ENCODE data around the gene CIZ1.

CIZ1 gene

GRCh38 chr9:128190013-128190412, 1.4 kb downstream of the CIZ1 start:
- TF ChIP-seq FOXP2 (optimal IDR thresholded peaks at IDR 0.05; ENCODE audit: borderline replicate concordance, extremely low read depth, extremely low read length, insufficient read depth) (no peak), POLR2AphosphoS5 (IDR thresholded peaks at IDR 0.05; ENCODE audit: low read depth, low read length) (no peak), TAF1 (IDR thresholded peaks at IDR 0.05; ENCODE audit: borderline replicate concordance, insufficient read depth, low read length) (no peak), SIN3A (IDR thresholded peaks at IDR 0.05; ENCODE audit: borderline replicate concordance, insufficient read depth, low read length) (no peak)
- TF ChIP-seq, protein P1, sequence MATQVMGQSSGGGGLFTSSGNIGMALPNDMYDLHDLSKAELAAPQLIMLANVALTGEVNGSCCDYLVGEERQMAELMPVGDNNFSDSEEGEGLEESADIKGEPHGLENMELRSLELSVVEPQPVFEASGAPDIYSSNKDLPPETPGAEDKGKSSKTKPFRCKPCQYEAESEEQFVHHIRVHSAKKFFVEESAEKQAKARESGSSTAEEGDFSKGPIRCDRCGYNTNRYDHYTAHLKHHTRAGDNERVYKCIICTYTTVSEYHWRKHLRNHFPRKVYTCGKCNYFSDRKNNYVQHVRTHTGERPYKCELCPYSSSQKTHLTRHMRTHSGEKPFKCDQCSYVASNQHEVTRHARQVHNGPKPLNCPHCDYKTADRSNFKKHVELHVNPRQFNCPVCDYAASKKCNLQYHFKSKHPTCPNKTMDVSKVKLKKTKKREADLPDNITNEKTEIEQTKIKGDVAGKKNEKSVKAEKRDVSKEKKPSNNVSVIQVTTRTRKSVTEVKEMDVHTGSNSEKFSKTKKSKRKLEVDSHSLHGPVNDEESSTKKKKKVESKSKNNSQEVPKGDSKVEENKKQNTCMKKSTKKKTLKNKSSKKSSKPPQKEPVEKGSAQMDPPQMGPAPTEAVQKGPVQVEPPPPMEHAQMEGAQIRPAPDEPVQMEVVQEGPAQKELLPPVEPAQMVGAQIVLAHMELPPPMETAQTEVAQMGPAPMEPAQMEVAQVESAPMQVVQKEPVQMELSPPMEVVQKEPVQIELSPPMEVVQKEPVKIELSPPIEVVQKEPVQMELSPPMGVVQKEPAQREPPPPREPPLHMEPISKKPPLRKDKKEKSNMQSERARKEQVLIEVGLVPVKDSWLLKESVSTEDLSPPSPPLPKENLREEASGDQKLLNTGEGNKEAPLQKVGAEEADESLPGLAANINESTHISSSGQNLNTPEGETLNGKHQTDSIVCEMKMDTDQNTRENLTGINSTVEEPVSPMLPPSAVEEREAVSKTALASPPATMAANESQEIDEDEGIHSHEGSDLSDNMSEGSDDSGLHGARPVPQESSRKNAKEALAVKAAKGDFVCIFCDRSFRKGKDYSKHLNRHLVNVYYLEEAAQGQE (IDR thresholded peaks at IDR 0.05; ENCODE audit: insufficient read depth in 1 of 2, low read depth in 2 of 2, low read length in 2 of 2) = no peak

DNA sequence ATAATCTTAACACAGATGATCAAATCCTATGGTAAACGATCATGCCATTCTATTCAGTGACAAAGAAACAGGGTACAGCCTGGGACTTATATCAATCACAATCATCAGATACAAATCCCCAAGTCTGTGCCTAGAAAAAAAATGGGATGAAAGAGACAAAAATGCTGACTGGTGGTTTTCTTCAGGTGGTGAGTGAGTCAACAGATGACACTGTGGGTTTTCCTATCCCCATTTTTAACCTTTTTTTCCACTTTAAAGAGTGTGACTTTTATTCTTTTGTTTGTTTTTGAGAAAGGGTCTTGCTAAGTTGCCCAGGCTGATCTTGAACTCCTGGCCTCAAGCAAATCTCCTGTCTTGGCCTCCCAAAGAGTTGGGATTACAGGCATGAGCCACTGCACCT, 3.2 kb downstream of the CIZ1 start:
- TF ChIP-seq TAF1 (IDR thresholded peaks at IDR 0.05; ENCODE audit: borderline replicate concordance, insufficient read depth, low read length) (no peak), POLR2AphosphoS5 (IDR thresholded peaks at IDR 0.05; ENCODE audit: low read depth, low read length) (no peak)

DNA sequence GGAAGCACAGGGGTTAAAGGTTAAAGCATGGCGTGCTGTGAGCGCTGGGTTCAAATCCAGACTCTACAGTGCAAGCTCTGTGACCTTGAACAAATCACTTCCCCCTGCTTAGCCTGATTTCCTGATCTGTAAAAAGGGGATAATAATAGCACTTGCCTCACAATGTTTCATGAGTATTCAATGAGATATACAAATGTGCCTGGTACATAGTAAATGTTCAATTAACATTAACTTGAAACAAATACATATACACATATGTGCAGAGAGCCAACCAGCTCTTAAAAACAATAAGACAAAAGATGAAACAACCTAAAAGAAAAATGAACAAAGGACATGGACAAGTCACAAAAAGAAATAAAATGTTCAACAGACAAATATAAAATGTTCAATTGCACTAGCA, 4.0 kb downstream of the CIZ1 start:
- no peak for TF ChIP-seq FOXP2 (optimal IDR thresholded peaks at IDR 0.05; ENCODE audit: borderline replicate concordance, extremely low read depth, extremely low read length, insufficient read depth)
- TF ChIP-seq, protein P1 (IDR thresholded peaks at IDR 0.05; ENCODE audit: insufficient read depth in 1 of 2, low read depth in 2 of 2, low read length in 2 of 2) = no peak
- TF ChIP-seq SIN3A (IDR thresholded peaks at IDR 0.05; ENCODE audit: borderline replicate concordance, insufficient read depth, low read length) = no peak

DNA sequence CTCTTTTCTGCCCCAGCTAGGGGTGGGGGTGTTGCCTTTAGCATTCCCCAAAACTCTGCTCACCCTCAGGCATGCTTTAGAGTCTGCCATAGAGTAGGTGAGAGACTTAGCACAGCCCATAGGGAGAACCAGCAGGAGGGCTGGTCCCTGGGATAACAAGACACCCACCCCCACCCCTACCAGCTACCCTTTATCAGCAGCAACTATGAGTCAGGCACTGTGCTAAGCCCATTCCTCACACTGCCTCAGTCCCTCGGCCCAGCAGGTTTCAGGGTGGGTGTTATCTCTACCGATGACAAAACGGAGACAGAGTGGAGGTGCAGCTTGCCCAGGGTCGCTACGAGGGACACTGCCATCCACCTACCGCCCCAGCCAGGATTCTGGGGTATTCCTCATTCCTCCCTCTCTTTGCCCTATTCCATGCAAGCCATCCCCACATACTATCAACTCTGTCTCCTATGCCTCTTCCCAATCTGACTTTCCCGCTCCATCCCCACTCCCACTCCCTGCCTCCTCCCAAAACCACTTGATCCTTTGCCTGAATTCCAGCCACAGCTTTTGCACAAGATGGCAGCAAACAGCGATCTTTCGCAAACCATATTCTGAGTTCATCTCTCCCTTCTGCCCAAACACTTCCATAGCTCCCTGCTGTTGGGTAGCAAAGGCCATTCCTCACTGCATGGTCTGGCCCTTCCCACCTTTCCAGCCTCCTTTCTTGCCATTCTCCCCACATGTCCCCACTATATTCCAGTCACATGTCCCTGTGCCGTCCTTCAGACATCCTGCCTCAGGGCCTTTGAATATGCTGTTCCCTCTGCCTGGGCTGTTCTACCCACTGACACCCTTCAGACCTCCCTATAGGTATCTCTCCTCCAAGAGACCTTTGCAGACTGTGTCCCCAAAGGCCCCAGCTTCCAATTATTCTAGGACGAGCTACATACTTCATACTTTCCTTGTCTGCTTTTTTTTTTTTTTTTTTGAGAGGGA, 5.1 kb downstream of the CIZ1 start:
- no peak for TF ChIP-seq TAF1 (IDR thresholded peaks at IDR 0.05; ENCODE audit: borderline replicate concordance, insufficient read depth, low read length)
- no peak for TF ChIP-seq POLR2AphosphoS5 (IDR thresholded peaks at IDR 0.05; ENCODE audit: low read depth, low read length)
- TF ChIP-seq, protein P1 (IDR thresholded peaks at IDR 0.05; ENCODE audit: insufficient read depth in 1 of 2, low read depth in 2 of 2, low read length in 2 of 2) = no peak
- TF ChIP-seq SIN3A (IDR thresholded peaks at IDR 0.05; ENCODE audit: borderline replicate concordance, insufficient read depth, low read length) = no peak
- no peak for TF ChIP-seq FOXP2 (optimal IDR thresholded peaks at IDR 0.05; ENCODE audit: borderline replicate concordance, extremely low read depth, extremely low read length, insufficient read depth)

GRCh38 chr9:128182893-128183588, 8.3 kb downstream of the CIZ1 start:
- TF ChIP-seq FOXP2 (optimal IDR thresholded peaks at IDR 0.05; ENCODE audit: borderline replicate concordance, extremely low read depth, extremely low read length, insufficient read depth) (no peak), SIN3A (IDR thresholded peaks at IDR 0.05; ENCODE audit: borderline replicate concordance, insufficient read depth, low read length) (no peak), POLR2AphosphoS5 (IDR thresholded peaks at IDR 0.05; ENCODE audit: low read depth, low read length) (no peak), TAF1 (IDR thresholded peaks at IDR 0.05; ENCODE audit: borderline replicate concordance, insufficient read depth, low read length) (no peak)
- TF ChIP-seq, protein P1 (IDR thresholded peaks at IDR 0.05; ENCODE audit: insufficient read depth in 1 of 2, low read depth in 2 of 2, low read length in 2 of 2) = no peak

All from PFSK-1 (cell line).